OCI-LY1 (cell line): ENCODE data around the gene SH3PXD2A.

ENCODE experiments used
- H2AFZ ChIP-seq: fragments of 200-600 bp; sonication (generic), shearing (Covaris generic); 2 replicates; pipeline ENCODE4 v1.6.0; 2014; ENCODE audit warnings: antibody characterized with exemption, mild to moderate bottlenecking, low read length
- H3F3A ChIP-seq: fragments of 200-600 bp; sonication (generic), shearing (Covaris generic); 2 replicates; pipeline ENCODE4 v1.6.0; 2014; ENCODE audit warnings: mild to moderate bottlenecking, antibody characterized with exemption, low read length, moderate library complexity; ENCODE audit not compliant: insufficient read depth
- H3K27ac ChIP-seq: fragments of 200-600 bp; sonication (generic); 2 replicates; pipeline ENCODE4 v1.5.1; 2014; ENCODE audit warnings: low read length, mixed run types, mild to moderate bottlenecking, low read depth; ENCODE audit not compliant: poor library complexity, severe bottlenecking
- H3K27me3 ChIP-seq: fragments of 200-600 bp; sonication (generic); 2 replicates; pipeline ENCODE4 v1.6.0; 2014; ENCODE audit warnings: antibody characterized with exemption, mild to moderate bottlenecking, low read length, moderate library complexity; ENCODE audit not compliant: insufficient read depth
- H3K36me3 ChIP-seq: fragments of 200-600 bp; sonication (generic); 2 replicates; pipeline ENCODE4 v1.6.1; 2014; ENCODE audit warnings: mild to moderate bottlenecking, antibody characterized with exemption, low read length, moderate library complexity, mixed read lengths; ENCODE audit not compliant: insufficient read depth
- H3K4me1 ChIP-seq: fragments of 200-600 bp; sonication (generic); 2 replicates; pipeline ENCODE4 v1.5.1; 2014; ENCODE audit warnings: mild to moderate bottlenecking, low read length, moderate library complexity; ENCODE audit not compliant: insufficient read depth, severe bottlenecking
- H3K4me2 ChIP-seq: fragments of 200-600 bp; sonication (generic), shearing (Covaris generic); 2 replicates; pipeline ENCODE4 v1.6.1; 2014; ENCODE audit warnings: low read length
- H3K4me3 ChIP-seq: fragments of 200-600 bp; sonication (generic); 2 replicates; pipeline ENCODE4 v1.5.1; 2014; ENCODE audit warnings: low read length, low read depth, mild to moderate bottlenecking, mixed read lengths; ENCODE audit not compliant: poor library complexity, severe bottlenecking
- H3K79me2 ChIP-seq: fragments of 200-600 bp; shearing (Covaris generic); 2 replicates; pipeline ENCODE4 v1.6.1; 2016; ENCODE audit warnings: mixed run types, low read length, mixed read lengths; ENCODE audit not compliant: insufficient read depth
- H3K9ac ChIP-seq: fragments of 200-600 bp; sonication (generic), shearing (Covaris generic); 2 replicates; pipeline ENCODE4 v1.6.1; 2014; ENCODE audit warnings: mild to moderate bottlenecking, low read length, mixed read lengths
- H3K9me2 ChIP-seq: fragments of 200-600 bp; sonication (generic), shearing (Covaris generic); 2 replicates; pipeline ENCODE4 v1.6.1; 2014; ENCODE audit warnings: low read depth, mild to moderate bottlenecking, low read length, mixed read lengths
- H3K9me3 ChIP-seq: fragments of 200-600 bp; shearing (Covaris generic); 2 replicates; pipeline ENCODE4 v1.6.1; 2014; ENCODE audit warnings: low read length, mixed read lengths
- H4K20me1 ChIP-seq: fragments of 200-600 bp; sonication (generic), shearing (Covaris generic); 2 replicates; pipeline ENCODE4 v1.6.0; 2016; ENCODE audit warnings: mild to moderate bottlenecking, low read length; ENCODE audit not compliant: insufficient read depth
- EZH2 ChIP-seq: fragments of 200-600 bp; sonication (generic), shearing (Covaris generic); IDR thresholded peaks from 2 replicates; pipeline ENCODE4 v1.8.0; 2017; ENCODE audit warnings: borderline replicate concordance, mixed run types, mild to moderate bottlenecking, antibody characterized with exemption, low read length, moderate library complexity, mixed read lengths
- TF ChIP-seq, protein P1 (sequence below): fragments of 200-600 bp; sonication (generic), shearing (Covaris generic); IDR thresholded peaks from 2 replicates; pipeline ENCODE4 v1.5.1; 2017; ENCODE audit warnings: mild to moderate bottlenecking, antibody characterized with exemption, low read length, moderate library complexity, mixed read lengths

Gene SH3PXD2A

GRCh38 chr10:103545771-103546281, 309.6 kb downstream of the SH3PXD2A start:
- no peaks in the 10 kb centered on the region for H3K79me2 ChIP-seq
- no peaks in the 10 kb centered on the region for H3K9me2 ChIP-seq
- no peak overlapping the region for H3K4me3 ChIP-seq
- H3K36me3 ChIP-seq: no peaks in the 10 kb centered on the region
- H3K9ac ChIP-seq: no peak overlapping the region
- no peak overlapping the region for H3K27ac ChIP-seq
- no peak for TF ChIP-seq EZH2
- TF ChIP-seq, protein P1, sequence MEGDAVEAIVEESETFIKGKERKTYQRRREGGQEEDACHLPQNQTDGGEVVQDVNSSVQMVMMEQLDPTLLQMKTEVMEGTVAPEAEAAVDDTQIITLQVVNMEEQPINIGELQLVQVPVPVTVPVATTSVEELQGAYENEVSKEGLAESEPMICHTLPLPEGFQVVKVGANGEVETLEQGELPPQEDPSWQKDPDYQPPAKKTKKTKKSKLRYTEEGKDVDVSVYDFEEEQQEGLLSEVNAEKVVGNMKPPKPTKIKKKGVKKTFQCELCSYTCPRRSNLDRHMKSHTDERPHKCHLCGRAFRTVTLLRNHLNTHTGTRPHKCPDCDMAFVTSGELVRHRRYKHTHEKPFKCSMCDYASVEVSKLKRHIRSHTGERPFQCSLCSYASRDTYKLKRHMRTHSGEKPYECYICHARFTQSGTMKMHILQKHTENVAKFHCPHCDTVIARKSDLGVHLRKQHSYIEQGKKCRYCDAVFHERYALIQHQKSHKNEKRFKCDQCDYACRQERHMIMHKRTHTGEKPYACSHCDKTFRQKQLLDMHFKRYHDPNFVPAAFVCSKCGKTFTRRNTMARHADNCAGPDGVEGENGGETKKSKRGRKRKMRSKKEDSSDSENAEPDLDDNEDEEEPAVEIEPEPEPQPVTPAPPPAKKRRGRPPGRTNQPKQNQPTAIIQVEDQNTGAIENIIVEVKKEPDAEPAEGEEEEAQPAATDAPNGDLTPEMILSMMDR: no peak
- H3F3A ChIP-seq: no peaks in the 10 kb centered on the region
- H3K4me2 ChIP-seq: no peak overlapping the region
- peaks cover 8% of the 10 kb centered on the region for H3K4me1 ChIP-seq
- H4K20me1 ChIP-seq: no peaks in the 10 kb centered on the region
- peaks cover 3% of the 10 kb centered on the region for H3K27me3 ChIP-seq
- H3K9me3 ChIP-seq: no peaks in the 10 kb centered on the region
- H2AFZ ChIP-seq: no peak overlapping the region

- Histone ChIP-seq H3K4me1 (peaks cover 8% of the 10 kb centered on the region), H3K4me3 (no peak overlapping the region), H3K9ac (no peak overlapping the region), H3K9me2 (no peaks in the 10 kb centered on the region), H4K20me1 (no peaks in the 10 kb centered on the region), H2AFZ (no peak overlapping the region), H3K4me2 (no peak overlapping the region), H3F3A (no peaks in the 10 kb centered on the region), H3K27me3 (no peaks in the 10 kb centered on the region; the same call in 1 of the 2 replicates), H3K36me3 (no peaks in the 10 kb centered on the region), H3K79me2 (no peaks in the 10 kb centered on the region), H3K27ac (no peak overlapping the region), H3K9me3 (no peaks in the 10 kb centered on the region)
- no peak for TF ChIP-seq EZH2
- TF ChIP-seq, protein P1: no peak
Observed at GRCh38 chr10:103545366-103545765, 310.0 kb downstream of the SH3PXD2A start.

DNA sequence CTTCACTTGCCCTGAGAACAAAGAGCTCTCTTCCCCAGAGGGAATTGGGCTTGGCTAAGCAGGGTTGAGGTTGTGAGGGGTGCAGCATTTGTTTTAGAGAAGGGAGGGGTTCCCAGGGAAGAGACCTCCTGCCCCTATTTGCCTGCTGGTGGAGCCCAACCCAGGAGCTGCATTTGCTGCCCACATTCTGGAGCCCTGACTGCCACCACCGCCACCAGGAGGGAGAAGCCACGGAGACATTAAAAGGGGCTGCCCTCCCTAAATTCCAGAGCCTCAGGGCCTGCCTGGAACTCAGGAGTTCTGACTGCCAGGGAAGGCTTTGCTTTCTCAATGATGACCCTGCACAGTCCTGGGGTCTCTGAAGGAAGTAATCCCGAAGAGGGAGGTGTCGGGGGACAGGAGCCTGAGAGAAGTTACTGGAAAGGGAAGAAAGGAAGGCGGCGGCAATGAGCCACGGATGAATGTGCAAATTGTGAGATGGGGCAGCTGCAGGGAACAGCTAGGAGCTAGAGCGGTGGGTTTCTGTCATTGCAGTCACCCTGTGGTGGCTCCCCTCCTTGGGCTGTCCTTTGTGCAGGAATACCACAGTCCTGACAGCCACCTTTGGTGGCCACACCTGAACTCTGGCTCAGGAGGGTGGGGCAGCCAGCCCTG, 310.6 kb downstream of the SH3PXD2A start:
- H3K27ac ChIP-seq: no peak overlapping the region
- no peaks in the 10 kb centered on the region; the same call in 1 of the 2 replicates for H3K27me3 ChIP-seq

More for the DNA sequence above, 310.6 kb downstream of the SH3PXD2A start:
- peaks cover 8% of the 10 kb centered on the region for H3K4me1 ChIP-seq
- H3K9ac ChIP-seq: no peak overlapping the region
- no peaks in the 10 kb centered on the region for H3K9me3 ChIP-seq
- H3K4me3 ChIP-seq: no peak overlapping the region
- no peak overlapping the region for H2AFZ ChIP-seq
- H3F3A ChIP-seq: no peaks in the 10 kb centered on the region
- no peak for TF ChIP-seq EZH2
- TF ChIP-seq, protein P1: no peak
- H3K9me2 ChIP-seq: no peaks in the 10 kb centered on the region
- H3K36me3 ChIP-seq: no peaks in the 10 kb centered on the region
- no peaks in the 10 kb centered on the region for H3K79me2 ChIP-seq
- H4K20me1 ChIP-seq: no peaks in the 10 kb centered on the region
- H3K4me2 ChIP-seq: no peak overlapping the region
